Choroid plexus epithelial cell (primary cell): ENCODE data around the gene ACADVL.

Experiments used
- DNase-seq: peaks from one replicate; pipeline ENCODE4 v3.0.0-alpha.2; 2010; ENCODE audit warnings: low read depth
- H3K4me3 ChIP-seq: 2 replicates; pipeline ENCODE4 v1.5.1; 2011; ENCODE audit warnings: low read depth, mild to moderate bottlenecking, control low read depth, low read length, moderate library complexity
- TF ChIP-seq, protein P1 (sequence below): conservative IDR thresholded peaks from 2 replicates; pipeline ENCODE4 v1.5.1; 2011; ENCODE audit warnings: low read depth, mild to moderate bottlenecking, control low read depth, inconsistent platforms, low read length, moderate library complexity

ACADVL gene

DNA sequence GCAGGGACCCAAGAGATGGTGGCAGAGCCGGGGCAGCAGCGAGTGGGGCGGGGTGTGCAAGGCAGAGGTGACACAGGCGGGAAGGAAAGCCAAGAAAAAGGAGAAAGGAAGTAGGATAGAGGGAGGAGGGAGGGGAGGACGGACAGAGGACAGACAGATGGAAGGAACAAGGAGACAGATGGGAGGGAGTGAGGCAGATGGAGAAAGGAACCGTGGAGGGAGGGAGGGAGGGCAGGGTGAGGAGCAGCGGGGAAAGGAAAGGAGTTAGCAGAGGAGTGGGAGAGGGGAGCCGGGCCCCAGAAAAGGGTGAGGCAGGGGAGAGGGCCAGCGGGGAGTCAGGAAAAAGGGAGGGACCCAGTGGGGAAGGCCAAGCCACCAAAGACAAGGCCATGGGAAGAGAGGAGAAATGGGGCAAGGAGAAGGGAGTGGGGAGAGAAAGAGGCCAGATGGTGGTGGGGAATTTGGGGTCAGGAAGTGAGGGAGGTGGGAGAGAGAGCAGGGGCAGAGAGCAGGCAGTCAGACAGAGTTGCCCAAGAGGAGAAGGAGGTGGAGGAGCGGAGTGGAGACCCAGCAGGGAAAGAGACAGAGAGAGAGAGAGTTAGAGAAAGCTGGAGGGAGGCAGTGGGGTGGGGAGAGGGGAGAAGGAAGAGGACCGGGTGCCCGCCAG, 27.3 kb upstream of the ACADVL start:
- TF ChIP-seq, protein P1, sequence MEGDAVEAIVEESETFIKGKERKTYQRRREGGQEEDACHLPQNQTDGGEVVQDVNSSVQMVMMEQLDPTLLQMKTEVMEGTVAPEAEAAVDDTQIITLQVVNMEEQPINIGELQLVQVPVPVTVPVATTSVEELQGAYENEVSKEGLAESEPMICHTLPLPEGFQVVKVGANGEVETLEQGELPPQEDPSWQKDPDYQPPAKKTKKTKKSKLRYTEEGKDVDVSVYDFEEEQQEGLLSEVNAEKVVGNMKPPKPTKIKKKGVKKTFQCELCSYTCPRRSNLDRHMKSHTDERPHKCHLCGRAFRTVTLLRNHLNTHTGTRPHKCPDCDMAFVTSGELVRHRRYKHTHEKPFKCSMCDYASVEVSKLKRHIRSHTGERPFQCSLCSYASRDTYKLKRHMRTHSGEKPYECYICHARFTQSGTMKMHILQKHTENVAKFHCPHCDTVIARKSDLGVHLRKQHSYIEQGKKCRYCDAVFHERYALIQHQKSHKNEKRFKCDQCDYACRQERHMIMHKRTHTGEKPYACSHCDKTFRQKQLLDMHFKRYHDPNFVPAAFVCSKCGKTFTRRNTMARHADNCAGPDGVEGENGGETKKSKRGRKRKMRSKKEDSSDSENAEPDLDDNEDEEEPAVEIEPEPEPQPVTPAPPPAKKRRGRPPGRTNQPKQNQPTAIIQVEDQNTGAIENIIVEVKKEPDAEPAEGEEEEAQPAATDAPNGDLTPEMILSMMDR: no peak
- no peak for DNase-seq
- no peak overlapping the region for H3K4me3 ChIP-seq

- TF ChIP-seq, protein P1: no peak
- no peak for DNase-seq
- H3K4me3 ChIP-seq: no peak overlapping the region
Observed at GRCh38 chr17:7195971-7196370, 23.8 kb upstream of the ACADVL start.

- no peak overlapping the region for H3K4me3 ChIP-seq
- TF ChIP-seq, protein P1: no peak
- DNase-seq: no peak
Observed at GRCh38 chr17:7196651-7197401, 22.9 kb upstream of the ACADVL start.

DNA sequence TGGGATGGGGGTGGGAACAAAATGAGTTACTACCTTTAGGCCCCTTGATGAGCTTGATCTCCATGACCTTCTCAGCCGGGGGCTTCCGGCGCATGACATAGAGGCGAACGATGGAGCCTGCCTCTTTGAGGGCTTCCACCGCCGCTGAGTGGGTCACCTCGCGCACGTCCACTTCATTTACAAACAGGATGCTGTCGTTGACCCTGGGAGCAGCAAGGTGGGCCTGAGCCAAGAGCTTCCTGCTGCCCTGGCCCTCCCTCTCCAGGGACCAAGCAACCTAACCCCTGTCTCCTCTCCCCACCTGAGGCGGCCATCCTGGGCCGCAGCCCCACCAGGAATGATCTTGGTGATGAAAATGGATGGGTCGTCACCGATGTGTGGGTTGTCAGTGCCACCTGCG, 16.3 kb upstream of the ACADVL start:
- no peak for DNase-seq
- TF ChIP-seq, protein P1: no peak
- no peak overlapping the region for H3K4me3 ChIP-seq

DNA sequence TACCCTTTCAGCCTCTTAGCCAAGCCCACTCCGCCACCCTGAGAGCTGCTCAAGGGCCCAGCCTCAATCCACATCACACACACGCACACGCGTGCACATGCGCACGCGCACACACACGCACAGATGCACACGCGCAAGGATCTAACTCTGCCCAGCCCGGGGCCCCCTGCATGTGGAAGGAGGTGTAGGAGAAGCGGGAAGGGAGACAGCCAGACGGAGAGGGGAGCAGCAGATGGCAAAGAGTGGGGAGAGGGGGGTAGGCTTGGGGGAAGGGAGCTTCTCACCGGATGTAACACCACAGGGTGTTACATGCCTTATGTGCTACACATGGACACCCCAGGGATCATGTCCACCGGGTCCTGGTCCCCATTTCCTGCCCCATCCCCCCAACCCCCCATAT, 15.4 kb upstream of the ACADVL start:
- TF ChIP-seq, protein P1: no peak
- H3K4me3 ChIP-seq: peak overlapping the region; percentile 70
- DNase-seq: no peak

GRCh38 chr17:7204828-7205461, 14.8 kb upstream of the ACADVL start:
- TF ChIP-seq, protein P1: no peak
- DNase-seq: peak; percentile 93
- peak overlapping the region; percentile 70 for H3K4me3 ChIP-seq
